CD4-positive, alpha-beta T cell (primary cell): ENCODE results near the gene ETS2. TPM values are rescaled to one million over a fixed set of nuclear protein-coding genes. Genes with fewer than 3 reads are reported as not detected.

Experiments used
- ATAC-seq: fragments of 200-7000 bp; cut with Tn5 transposase; one replicate; pipeline ENCODE4 v1.10.0; 2022; ENCODE audit warnings: mild to moderate bottlenecking; ENCODE audit not compliant: poor library complexity
- CTCF ChIA-PET: fragments of 350-600 bp; sonication (Branson Sonifier 250); formaldehyde crosslinking; loops from one replicate; lab custom pipeline; 2021; ENCODE audit warnings: antibody characterized with exemption, inconsistent platforms; lab: Charles Lee
- POLR2A ChIA-PET: fragments of 350-600 bp; sonication (Branson Sonifier 250); formaldehyde crosslinking; loops from one replicate; lab custom pipeline; 2021; ENCODE audit warnings: antibody characterized with exemption, inconsistent platforms; lab: Charles Lee
- DNase-seq, 14 experiments: peaks; one replicate each; pipeline ENCODE4 v3.0.0-alpha.2; 2013 to 2020; ENCODE audit warnings: mixed read lengths in 2 of 14
- H3K27ac ChIP-seq, 2 donors: one replicate each; pipeline versions ENCODE4 v1.5.1 to v1.7.0; 2013; ENCODE audit warnings: low read length in 2 of 2, low read depth in 1 of 2, mild to moderate bottlenecking in 1 of 2
- H3K27me3 ChIP-seq, 2 experiments: 1 replicate in 1 of 2; 2 replicates in 1 of 2; pipeline versions ENCODE4 v1.6.1 to v1.7.0; 2013; ENCODE audit warnings: low read length in 2 of 2, control low read depth in 1 of 2, mild to moderate bottlenecking in 1 of 2, moderate library complexity in 1 of 2; ENCODE audit not compliant: insufficient read depth in 2 of 2, control insufficient read depth in 1 of 2
- H3K36me3 ChIP-seq: one replicate; pipeline ENCODE4 v1.6.1; 2013; ENCODE audit warnings: low read length, control low read depth; ENCODE audit not compliant: insufficient read depth
- H3K4me1 ChIP-seq: one replicate; pipeline ENCODE4 v1.6.1; 2013; ENCODE audit warnings: low read length, control low read depth; ENCODE audit not compliant: insufficient read depth
- H3K4me3 ChIP-seq: one replicate; pipeline ENCODE4 v1.5.1; 2013; ENCODE audit warnings: mild to moderate bottlenecking, low read length, moderate library complexity
- H3K9me3 ChIP-seq, 2 experiments: 1 replicate in 1 of 2; 2 replicates in 1 of 2; pipeline versions ENCODE4 v1.6.1 to v1.7.0; 2013; ENCODE audit warnings: low read length in 2 of 2, mild to moderate bottlenecking in 2 of 2, control low read depth in 1 of 2, moderate library complexity in 1 of 2; ENCODE audit not compliant: control insufficient read depth in 1 of 2, insufficient read depth in 1 of 2
- H3K27ac Mint-ChIP-seq: one replicate; pipeline ENCODE4 v1.8.0; 2020; ENCODE audit warnings: mixed read lengths
- H3K27me3 Mint-ChIP-seq: one replicate; pipeline ENCODE4 v1.8.0; 2021; ENCODE audit warnings: mixed read lengths
- H3K36me3 Mint-ChIP-seq: one replicate; pipeline ENCODE4 v1.8.0; 2021; ENCODE audit warnings: low read depth, mixed read lengths
- H3K4me1 Mint-ChIP-seq: one replicate; pipeline ENCODE4 v1.8.0; 2021; ENCODE audit warnings: low read depth, mixed read lengths
- H3K4me3 Mint-ChIP-seq: one replicate; pipeline ENCODE4 v1.8.0; 2020; ENCODE audit warnings: mild to moderate bottlenecking, mixed read lengths
- H3K9me3 Mint-ChIP-seq: one replicate; pipeline ENCODE4 v1.8.0; 2020; ENCODE audit warnings: mixed read lengths
- CTCF ChIP-seq: fragments of 200-600 bp; IDR thresholded peaks from one replicate; pipeline ENCODE4 v1.8.0; 2022; ENCODE audit warnings: antibody characterized with exemption, mild to moderate bottlenecking
- intact Hi-C, 2 experiments: fragments of 100-400 bp; cut with DNase I in 1 of 2; cut with micrococcal nuclease in 1 of 2; formaldehyde crosslinking; loops; one replicate each; pipeline versions ENCODE4 v1.15.1 to v1.9.0; 2023 to 2025; cut with DNase I, micrococcal nuclease
- total RNA-seq, 174 experiments: library from RNA in 2 of 174; stranded (reverse) in 2 of 174; gene quantifications; one replicate each; pipeline ENCODE4 v1.2.3 and lab custom pipeline; 2021 to 2026

The ETS2 gene
- total RNA-seq, 2 experiments from 2014 or later, result 11.4 to 13.9 TPM

- no peak overlapping the region for H3K27ac Mint-ChIP-seq
These were observed 18.7 kb upstream of the ETS2 start for GRCh38 chr21:38787016-38787415.

GRCh38 chr21:38787461-38788274 lies 18.1 kb upstream of the ETS2 start:
- ATAC-seq (no peak), DNase-seq (no peak)
- Histone ChIP-seq H3K9me3 (peaks cover 4 to 6% of the 10 kb centered on the region in 2 experiments), H3K4me3 (no peak overlapping the region), H3K27ac (no peak overlapping the region), H3K4me1 (no peaks in the 10 kb centered on the region), H3K27me3 (no peaks in the 10 kb centered on the region), H3K36me3 (no peaks in the 10 kb centered on the region)
- Mint-ChIP-seq H3K27me3 (no peaks in the 10 kb centered on the region), H3K4me1 (peaks cover 6% of the 10 kb centered on the region), H3K4me3 (no peak overlapping the region), H3K9me3 (no peaks in the 10 kb centered on the region), H3K27ac (no peak overlapping the region), H3K36me3 (no peaks in the 10 kb centered on the region)
- intact Hi-C loops, result no loop called here
- no peak for TF ChIP-seq CTCF
- ChIA-PET POLR2A (no interaction called here), CTCF (no interaction called here)

More at GRCh38 chr21:38787016-38787415, 18.7 kb upstream of the ETS2 start:
- peaks cover under 1% of the 10 kb centered on the region for H3K9me3 Mint-ChIP-seq
- ChIA-PET CTCF (no interaction called here), POLR2A (no interaction called here)
- Histone ChIP-seq H3K9me3 (peaks cover 8 to 9% of the 10 kb centered on the region in 2 experiments), H3K4me3 (no peak overlapping the region), H3K36me3 (no peaks in the 10 kb centered on the region), H3K4me1 (no peaks in the 10 kb centered on the region), H3K27me3 (no peaks in the 10 kb centered on the region), H3K27ac (no peak overlapping the region)
- intact Hi-C loops, result no loop called here
- peaks cover 1% of the 10 kb centered on the region for H3K36me3 Mint-ChIP-seq
- no peak overlapping the region for H3K4me3 Mint-ChIP-seq
- ATAC-seq (no peak), DNase-seq (no peak)
- no peak for TF ChIP-seq CTCF
- H3K27me3 Mint-ChIP-seq, result no peaks in the 10 kb centered on the region
- peaks cover 6% of the 10 kb centered on the region for H3K4me1 Mint-ChIP-seq

GRCh38 chr21:38788275-38788905 lies 17.3 kb upstream of the ETS2 start:
- no peaks in the 10 kb centered on the region for H3K4me1 ChIP-seq
- CTCF ChIA-PET, result no interaction called here
- Mint-ChIP-seq H3K27ac (no peak overlapping the region), H3K27me3 (no peaks in the 10 kb centered on the region), H3K36me3 (no peaks in the 10 kb centered on the region), H3K9me3 (no peaks in the 10 kb centered on the region), H3K4me1 (peaks cover 6% of the 10 kb centered on the region), H3K4me3 (no peak overlapping the region)
- TF ChIP-seq CTCF, result no peak
- intact Hi-C loops, result no loop called here
- H3K27ac ChIP-seq, result no peak overlapping the region
- no peak overlapping the region for H3K4me3 ChIP-seq
- H3K27me3 ChIP-seq, result no peaks in the 10 kb centered on the region
- H3K36me3 ChIP-seq, result no peaks in the 10 kb centered on the region
- ATAC-seq (no peak), DNase-seq (no peak)
- peaks cover 0 to 4% of the 10 kb centered on the region in 2 experiments for H3K9me3 ChIP-seq
- POLR2A ChIA-PET, result no interaction called here
